Tibial artery (tissue), 4 donors: ENCODE results near the gene CTNNA2.

Source experiments
- DNase-seq, 2 donors: peaks; one replicate each; pipeline ENCODE4 v3.0.0-alpha.2; 2019
- H3K27ac ChIP-seq, 2 donors: fragments of 200-600 bp; sonication (generic) in 1 of 2; 1 replicate in 1 of 2; 2 replicates in 1 of 2; pipeline ENCODE4 v1.5.1; 2018 to 2019; ENCODE audit warnings: mild to moderate bottlenecking in 1 of 2
- H3K27me3 ChIP-seq, 2 donors: fragments of 200-600 bp; sonication (generic) in 1 of 2; one replicate each; pipeline versions ENCODE4 v1.5.1 to v1.6.0; 2016 to 2019
- H3K36me3 ChIP-seq, 3 donors: fragments of 200-600 bp; sonication (generic) in 2 of 3; one replicate each; pipeline ENCODE4 v1.5.1; 2016 to 2019; ENCODE audit warnings: mild to moderate bottlenecking in 2 of 3
- H3K4me1 ChIP-seq, 4 donors: fragments of 200-600 bp; sonication (generic) in 2 of 4; 1 replicate in 3 of 4; 2 replicates in 1 of 4; pipeline ENCODE4 v1.5.1; 2016 to 2019
- H3K4me3 ChIP-seq, 2 donors: fragments of 200-600 bp; sonication (generic) in 1 of 2; 1 replicate in 1 of 2; 2 replicates in 1 of 2; pipeline ENCODE4 v1.5.1; 2018 to 2019; ENCODE audit warnings: mild to moderate bottlenecking in 2 of 2
- H3K9me3 ChIP-seq, 3 donors: fragments of 200-600 bp; sonication (generic) in 1 of 3; one replicate each; pipeline ENCODE4 v1.5.1; 2016 to 2019
- intact Hi-C: fragments of 100-400 bp; cut with DNase I; formaldehyde crosslinking; loops from one replicate; pipeline ENCODE4 v1.15.0; 2023; ENCODE audit warnings: low total_unique reads
- TF ChIP-seq, protein P1 (sequence below), 2 experiments: fragments of 200-600 bp in 1 of 2; fragments of 450-650 bp in 1 of 2; IDR thresholded peaks; one replicate each; pipeline ENCODE4 v1.5.1; 2017 to 2019; ENCODE audit warnings: antibody characterized with exemption in 2 of 2, mild to moderate bottlenecking in 1 of 2, moderate library complexity in 1 of 2

Gene CTNNA2

DNA sequence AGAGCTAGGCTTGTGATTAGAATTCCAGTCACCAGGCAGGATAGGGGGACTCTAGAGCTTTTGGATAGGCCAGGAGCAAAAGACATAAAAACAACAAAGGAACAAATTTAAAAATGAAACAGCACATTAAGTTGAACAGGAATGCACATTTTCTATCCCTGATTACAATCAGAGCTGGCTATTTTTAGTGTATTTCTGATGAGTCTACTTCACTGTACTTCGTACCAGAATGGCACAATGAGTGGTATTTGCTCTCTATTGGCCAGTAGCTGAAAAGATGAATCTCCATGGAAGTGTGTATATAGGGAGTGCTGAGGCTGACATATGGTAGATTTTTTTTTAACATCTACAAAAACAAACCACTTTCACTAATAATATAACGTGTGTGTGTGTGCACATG lies 825.9 kb downstream of the CTNNA2 start:
- TF ChIP-seq, protein P1, sequence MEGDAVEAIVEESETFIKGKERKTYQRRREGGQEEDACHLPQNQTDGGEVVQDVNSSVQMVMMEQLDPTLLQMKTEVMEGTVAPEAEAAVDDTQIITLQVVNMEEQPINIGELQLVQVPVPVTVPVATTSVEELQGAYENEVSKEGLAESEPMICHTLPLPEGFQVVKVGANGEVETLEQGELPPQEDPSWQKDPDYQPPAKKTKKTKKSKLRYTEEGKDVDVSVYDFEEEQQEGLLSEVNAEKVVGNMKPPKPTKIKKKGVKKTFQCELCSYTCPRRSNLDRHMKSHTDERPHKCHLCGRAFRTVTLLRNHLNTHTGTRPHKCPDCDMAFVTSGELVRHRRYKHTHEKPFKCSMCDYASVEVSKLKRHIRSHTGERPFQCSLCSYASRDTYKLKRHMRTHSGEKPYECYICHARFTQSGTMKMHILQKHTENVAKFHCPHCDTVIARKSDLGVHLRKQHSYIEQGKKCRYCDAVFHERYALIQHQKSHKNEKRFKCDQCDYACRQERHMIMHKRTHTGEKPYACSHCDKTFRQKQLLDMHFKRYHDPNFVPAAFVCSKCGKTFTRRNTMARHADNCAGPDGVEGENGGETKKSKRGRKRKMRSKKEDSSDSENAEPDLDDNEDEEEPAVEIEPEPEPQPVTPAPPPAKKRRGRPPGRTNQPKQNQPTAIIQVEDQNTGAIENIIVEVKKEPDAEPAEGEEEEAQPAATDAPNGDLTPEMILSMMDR (IDR thresholded peaks at IDR 0.05), result no peak
- intact Hi-C loops, result no loop called here
- no peak for DNase-seq
- Histone ChIP-seq H3K9me3 (no peaks in the 10 kb centered on the region), H3K4me3 (no peak overlapping the region), H3K27ac (no peak overlapping the region), H3K36me3 (no peaks in the 10 kb centered on the region), H3K4me1 (no peaks in the 10 kb centered on the region), H3K27me3 (no peaks in the 10 kb centered on the region)

DNA sequence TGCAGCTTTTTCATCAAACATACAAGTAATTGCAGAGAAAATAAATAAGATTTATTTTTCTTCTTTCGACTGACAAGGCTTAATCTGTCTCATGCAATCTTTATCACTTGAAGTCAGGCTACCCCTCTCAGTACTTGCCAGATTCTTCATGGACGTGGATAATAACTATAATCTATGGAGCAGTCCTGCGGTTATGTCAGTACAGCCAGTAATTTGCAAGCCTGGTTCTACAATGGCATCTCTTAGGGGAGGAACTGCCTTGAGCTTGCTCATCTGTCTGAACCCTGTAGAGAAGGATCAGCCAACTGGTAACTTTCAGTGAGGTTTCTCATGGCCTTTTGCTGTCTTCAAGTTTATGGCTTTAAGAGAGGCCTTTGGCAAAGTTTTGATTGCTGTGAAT lies 827.2 kb downstream of the CTNNA2 start:
- TF ChIP-seq, protein P1 (IDR thresholded peaks at IDR 0.05), result no peak
- H3K27ac ChIP-seq, result no peak overlapping the region
- no peak for DNase-seq
- H3K36me3 ChIP-seq, result no peaks in the 10 kb centered on the region
- H3K9me3 ChIP-seq, result no peaks in the 10 kb centered on the region
- intact Hi-C loops, result no loop called here
- no peak overlapping the region for H3K4me3 ChIP-seq
- no peaks in the 10 kb centered on the region for H3K27me3 ChIP-seq
- no peaks in the 10 kb centered on the region for H3K4me1 ChIP-seq

DNA sequence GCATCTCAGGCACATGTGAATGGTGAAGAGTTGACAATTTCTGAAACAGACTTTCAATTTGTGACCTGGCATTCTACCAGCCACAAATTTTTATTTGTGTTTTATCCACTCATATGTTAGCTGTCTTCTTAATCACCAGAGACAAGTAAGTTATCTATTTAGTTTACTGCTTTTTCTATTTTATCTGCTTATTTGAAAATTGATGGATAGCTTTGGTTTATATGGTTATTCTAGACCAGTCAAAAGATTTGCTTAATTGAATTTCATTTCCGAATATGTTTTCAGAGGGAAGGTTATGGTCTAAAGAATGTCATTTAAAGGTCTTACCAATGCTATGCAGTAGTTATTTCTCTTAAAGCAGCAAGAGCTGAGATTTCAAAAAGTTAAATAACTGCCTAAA lies 835.2 kb downstream of the CTNNA2 start:
- Histone ChIP-seq H3K4me3 (no peak overlapping the region), H3K27me3 (no peaks in the 10 kb centered on the region), H3K27ac (no peak overlapping the region), H3K36me3 (no peaks in the 10 kb centered on the region), H3K4me1 (no peaks in the 10 kb centered on the region), H3K9me3 (no peaks in the 10 kb centered on the region)
- no peak for DNase-seq
- TF ChIP-seq, protein P1 (IDR thresholded peaks at IDR 0.05), result no peak
- intact Hi-C loops, result no loop called here

DNA sequence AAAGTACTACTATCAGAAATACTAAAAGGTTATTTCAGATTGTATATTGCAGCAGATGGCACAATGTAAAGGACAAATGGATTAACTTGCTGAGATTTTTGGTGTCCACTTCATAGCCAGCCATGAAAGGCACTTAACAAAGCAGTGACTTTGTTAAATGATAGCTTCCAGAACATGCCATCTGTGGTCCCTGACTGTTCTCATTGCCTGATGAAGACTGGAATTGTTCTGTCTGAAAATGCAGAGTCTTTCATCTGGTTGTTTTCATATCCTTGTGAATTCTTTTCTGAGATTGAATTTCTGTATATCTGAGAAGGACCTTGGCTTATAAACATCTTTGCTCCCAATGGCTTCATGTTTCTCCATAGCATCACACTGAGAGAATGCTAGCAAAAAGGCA lies 836.1 kb downstream of the CTNNA2 start:
- intact Hi-C loops, result no loop called here
- H3K4me3 ChIP-seq, result no peak overlapping the region
- no peak for DNase-seq
- no peaks in the 10 kb centered on the region for H3K27me3 ChIP-seq
- no peaks in the 10 kb centered on the region for H3K4me1 ChIP-seq
- H3K9me3 ChIP-seq, result no peaks in the 10 kb centered on the region
- no peak overlapping the region for H3K27ac ChIP-seq
- TF ChIP-seq, protein P1 (IDR thresholded peaks at IDR 0.05), result no peak
- H3K36me3 ChIP-seq, result no peaks in the 10 kb centered on the region

DNA sequence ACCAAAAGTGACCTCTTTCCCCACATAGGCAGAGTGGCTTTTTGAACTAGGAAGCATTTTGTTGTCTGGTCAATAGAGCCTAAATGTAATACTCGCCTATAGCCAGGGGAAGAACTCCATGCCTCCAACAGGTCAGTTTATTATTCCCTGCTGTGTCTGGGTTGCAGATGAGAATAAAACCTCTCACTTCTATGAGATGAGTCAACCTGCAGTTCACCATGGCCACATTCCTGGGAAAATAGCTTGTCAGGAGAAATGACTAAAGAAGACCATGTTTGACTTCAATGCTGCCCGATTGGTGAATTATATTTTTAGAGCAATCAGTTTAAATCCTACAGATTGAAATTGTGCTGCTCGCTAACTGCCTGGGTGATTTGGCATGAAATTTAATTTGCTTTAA lies 838.4 kb downstream of the CTNNA2 start:
- intact Hi-C loops, result no loop called here
- Histone ChIP-seq H3K4me1 (no peaks in the 10 kb centered on the region), H3K9me3 (no peaks in the 10 kb centered on the region), H3K4me3 (no peak overlapping the region), H3K27ac (no peak overlapping the region), H3K27me3 (no peaks in the 10 kb centered on the region), H3K36me3 (no peaks in the 10 kb centered on the region)
- TF ChIP-seq, protein P1 (IDR thresholded peaks at IDR 0.05), result no peak
- no peak for DNase-seq

DNA sequence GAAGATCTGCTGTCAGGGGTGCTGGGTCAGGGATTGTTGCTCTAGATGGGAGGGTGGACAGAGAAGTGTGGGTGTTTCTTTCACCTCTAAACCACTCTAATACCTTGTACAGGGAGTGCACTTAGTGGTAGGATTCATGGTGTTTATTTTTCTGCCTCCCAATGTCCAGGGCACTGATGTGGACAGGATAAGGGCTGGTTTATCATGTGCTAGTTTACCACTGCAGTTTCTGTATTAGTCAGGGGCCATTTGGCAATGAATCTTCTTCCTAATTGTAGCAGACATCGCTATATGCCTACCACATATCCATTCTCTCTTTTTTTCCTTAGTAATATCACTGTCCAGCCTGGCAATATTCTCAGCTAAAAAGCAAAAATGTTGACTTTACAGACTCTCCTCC lies 842.0 kb downstream of the CTNNA2 start:
- TF ChIP-seq, protein P1 (IDR thresholded peaks at IDR 0.05), result no peak
- Histone ChIP-seq H3K27ac (no peak overlapping the region), H3K4me3 (no peak overlapping the region), H3K36me3 (no peaks in the 10 kb centered on the region), H3K27me3 (no peaks in the 10 kb centered on the region), H3K4me1 (no peaks in the 10 kb centered on the region), H3K9me3 (no peaks in the 10 kb centered on the region)
- no peak for DNase-seq
- intact Hi-C loops, result no loop called here
